HG03159 (cell line): ENCODE data around the gene EPYC.

Experiments
- ATAC-seq: cut with Tn5 transposase; IDR thresholded peaks from one replicate; pipeline ENCODE4 v1.9.1; 2021; ENCODE audit warnings: mild to moderate bottlenecking, moderate library complexity; ENCODE audit not compliant: unreplicated experiment

The EPYC gene, protein sequence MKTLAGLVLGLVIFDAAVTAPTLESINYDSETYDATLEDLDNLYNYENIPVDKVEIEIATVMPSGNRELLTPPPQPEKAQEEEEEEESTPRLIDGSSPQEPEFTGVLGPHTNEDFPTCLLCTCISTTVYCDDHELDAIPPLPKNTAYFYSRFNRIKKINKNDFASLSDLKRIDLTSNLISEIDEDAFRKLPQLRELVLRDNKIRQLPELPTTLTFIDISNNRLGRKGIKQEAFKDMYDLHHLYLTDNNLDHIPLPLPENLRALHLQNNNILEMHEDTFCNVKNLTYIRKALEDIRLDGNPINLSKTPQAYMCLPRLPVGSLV

DNA sequence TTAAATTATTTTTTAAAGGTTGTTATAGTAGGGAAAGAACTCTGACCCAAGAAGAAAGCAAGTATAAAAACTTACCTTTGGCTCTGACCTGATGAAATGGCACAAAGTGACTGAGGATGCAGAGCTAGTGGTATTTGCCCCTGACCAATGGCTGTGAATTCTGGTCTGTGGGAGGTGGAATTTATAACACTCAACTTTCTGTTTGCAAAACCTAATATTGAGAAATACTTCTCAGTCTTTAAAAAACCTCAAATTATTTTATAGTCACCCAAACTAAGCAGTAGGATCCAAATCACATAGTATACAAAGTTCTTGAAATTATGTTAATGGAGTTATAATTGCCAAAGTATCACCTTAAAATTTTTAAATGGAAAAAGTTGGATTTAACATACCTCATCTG is at the start of gene EPYC:
Gene EPYC, minus strand, starts transcription at position 101 of the 400 bp plus-strand sequence. CDS start 2,407 bp downstream, outside the sequence.
- no peak for ATAC-seq

DNA sequence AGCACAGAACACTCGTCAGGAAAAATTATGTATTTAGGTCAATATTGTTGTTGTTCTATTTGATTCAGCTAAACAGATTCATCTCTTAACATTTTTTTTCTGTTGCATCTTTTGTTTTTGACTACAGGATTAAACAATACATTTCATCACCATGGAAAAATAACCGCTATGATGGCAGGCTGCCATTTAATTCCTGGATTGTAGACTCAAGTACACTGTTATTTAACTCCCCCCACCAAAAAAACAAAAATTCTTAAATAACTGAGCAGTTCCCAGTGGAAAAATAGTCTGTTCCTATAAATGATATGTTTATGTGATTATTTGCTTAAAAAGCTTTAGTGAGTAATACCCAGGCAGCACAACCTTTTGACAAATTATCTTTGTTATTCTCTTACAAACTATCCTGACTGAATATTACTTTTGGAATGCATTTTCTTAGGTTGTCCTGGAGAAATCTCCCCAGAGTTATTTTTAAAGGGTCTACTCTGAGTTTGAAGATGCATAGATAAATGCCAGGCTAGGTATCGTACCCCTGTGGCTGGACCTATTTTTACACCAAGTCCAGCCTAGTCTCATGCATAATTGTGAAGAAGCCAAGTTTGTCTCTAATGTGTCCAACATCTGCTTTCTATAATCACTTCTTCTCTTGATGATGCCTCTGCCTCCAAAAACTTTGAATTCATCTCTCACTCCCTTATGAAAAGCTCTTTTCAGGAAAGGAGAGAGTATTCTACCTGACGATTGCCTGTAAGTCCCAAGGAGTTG is 49.4 kb upstream of the EPYC start:
- ATAC-seq, result no peak

DNA sequence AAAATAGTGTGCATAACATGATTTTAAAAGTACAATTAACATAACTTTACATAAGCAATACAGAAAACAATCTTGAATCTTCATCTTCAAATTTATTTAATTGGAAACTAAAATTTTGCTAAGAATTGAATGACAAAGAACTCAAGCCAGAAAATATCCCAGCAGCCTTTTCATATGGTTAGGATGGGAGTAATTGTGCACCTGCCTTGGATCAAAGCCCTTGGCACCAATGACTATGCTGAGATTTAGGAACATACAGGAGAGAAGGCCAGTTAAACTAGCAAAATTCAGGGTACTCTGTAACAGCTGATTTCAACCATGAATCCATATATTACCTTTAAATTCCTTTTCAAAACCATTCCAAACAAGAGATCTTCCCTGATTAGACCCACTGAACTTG is 47.3 kb upstream of the EPYC start:
- no peak for ATAC-seq

DNA sequence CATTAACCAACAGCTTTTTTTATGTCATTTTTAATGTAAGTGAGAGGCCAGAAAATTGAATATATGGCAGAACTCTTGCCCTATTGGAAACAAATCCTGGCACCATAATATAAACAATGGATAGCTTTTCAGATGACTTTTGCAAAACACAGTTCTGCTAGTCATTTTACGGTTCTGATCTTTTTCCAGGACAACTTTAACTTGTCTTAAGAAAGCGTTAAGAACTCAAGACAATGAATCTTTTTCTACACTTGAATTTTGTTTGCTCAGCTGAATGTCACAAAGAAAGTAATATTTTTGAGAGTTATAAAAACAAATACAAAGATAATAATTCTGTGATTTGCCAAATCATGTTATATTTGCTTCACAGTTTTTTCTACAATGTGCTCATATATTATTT is 39.8 kb upstream of the EPYC start:
- no peak for ATAC-seq

DNA sequence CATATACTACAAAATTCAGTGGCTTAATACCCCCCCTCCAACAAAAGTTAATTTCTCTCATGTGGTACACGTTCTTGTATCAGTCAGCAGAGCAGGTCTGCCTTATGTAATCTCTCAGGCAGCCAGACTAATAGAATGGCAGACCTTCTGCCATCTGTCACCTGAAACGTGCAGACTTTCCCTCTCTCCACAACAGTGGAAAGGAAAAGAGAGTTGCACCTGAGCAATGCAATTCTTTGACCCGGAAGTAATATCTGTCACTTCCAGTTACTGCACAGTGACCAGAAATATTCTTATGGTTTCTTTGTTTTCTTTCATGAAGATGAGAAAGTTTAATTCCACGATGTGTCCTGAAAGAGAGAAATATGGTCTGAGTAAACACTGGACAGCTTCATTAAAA is 38.6 kb upstream of the EPYC start:
- ATAC-seq, result no peak

DNA sequence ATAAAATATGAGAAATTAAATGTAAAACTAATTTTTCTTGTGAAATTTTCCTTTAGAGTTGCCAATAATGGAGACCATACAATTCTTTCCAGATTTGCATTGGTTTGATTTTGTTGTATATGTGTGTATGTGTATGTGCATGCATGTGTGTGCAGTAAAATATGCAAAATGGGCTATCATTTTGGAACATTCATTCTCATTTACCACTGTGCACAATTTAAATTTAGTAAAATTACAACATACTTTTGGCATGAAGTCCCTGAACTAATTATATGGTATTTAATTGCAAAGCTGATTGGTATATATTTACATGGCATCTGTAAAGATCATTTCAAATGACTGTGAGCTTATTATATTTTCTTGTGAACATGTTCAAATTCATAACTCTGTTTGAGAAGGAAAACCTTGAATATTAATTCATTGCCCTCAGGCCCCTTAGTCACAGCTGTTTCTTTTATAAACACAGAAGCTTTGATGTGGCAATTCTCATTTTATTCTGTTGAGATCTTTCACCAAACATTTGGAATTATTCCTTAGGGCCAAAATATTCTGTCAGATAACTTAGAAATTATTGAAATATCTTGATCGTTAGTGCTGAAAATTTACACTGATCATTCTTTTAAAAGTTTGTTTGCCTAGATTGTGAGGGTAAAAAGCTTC is 35.5 kb upstream of the EPYC start:
- no peak for ATAC-seq

DNA sequence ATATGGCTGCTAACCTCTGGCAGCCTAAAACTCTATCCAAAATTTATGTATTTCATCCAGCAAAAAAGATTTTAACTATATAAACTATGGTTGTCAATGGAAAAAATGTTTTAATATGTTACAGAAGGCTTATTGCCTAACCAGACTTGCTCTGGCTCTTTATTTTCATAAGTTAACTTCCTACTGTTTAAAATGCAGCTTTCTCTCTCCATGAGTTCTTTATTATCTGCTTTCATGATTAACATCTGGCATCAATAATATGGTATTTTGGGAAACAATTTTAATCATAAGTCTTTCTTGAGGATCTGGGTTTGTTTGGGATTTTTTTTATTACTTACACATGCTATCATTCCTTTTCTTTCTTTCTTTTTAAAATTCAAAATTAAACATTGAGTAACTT is 32.5 kb upstream of the EPYC start:
- no peak for ATAC-seq

DNA sequence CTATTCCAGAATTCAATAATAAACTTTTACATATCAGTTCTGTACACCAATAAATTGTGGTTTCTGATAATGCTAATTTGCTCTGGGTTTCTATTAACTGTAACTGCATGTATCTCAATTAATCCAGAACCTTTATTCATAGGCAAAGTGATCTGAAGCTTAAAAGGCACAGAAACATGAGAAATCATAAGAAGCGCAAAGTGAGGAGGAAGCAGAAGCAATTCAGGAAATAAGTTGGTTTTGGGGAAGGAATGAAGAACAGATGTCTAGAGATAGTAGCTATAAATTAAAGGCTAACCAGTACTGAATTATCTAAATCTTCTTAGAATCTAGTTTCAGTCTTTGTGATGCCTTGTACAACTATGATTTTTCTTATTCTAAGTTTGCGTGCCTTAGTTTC is 28.5 kb upstream of the EPYC start:
- ATAC-seq, result no peak

DNA sequence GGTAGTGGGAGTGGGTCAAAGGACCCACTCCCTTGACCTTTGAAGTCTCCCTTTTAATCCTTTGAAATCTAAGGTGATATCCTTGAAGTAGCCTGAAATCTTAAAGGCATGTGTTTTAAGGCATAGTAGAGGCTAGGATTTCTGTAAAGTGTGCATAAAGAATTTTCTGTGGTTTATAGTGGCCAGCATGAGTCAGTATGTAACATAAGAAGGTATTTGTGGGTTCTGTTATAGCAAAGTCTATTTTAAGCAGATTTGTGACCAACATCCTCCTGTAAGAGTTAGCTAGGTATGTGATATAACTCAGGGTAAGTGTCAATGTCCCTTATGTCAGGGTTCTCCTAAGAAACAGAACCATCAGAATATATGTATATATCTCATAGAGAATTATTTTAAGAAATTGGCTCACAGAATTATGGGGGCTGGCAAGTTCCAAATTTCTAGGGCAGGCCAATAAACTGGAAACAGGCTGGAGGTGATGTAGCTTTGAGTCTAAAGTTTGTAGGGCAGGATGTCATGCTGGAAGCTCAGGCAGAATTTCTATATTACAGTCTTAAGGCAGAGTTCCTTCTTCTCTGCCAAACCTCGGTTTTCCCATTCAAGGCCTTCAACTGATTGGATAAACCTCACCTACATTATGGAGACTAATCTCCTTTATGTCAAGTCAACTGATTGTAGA is 18.7 kb upstream of the EPYC start:
- ATAC-seq, result peak; percentile 72

DNA sequence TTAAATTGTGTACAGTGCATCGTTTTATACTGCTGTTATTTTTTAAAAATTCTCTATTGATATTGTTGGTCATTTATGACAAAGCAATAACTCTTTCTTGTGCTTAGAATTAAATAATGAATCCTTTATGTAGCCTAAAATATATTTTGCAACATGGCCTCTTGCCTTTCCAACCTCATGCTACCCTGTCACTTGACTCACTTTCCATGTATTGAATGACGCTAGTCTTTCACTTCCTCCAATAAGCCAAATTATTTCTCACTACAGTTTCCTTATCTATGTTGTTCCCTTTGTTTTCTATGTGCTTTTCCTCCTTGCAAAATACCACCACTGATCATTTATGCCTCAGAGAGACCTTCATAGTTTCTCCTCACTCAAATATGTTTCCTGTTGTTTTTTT is 16.3 kb upstream of the EPYC start:
- ATAC-seq, result no peak

DNA sequence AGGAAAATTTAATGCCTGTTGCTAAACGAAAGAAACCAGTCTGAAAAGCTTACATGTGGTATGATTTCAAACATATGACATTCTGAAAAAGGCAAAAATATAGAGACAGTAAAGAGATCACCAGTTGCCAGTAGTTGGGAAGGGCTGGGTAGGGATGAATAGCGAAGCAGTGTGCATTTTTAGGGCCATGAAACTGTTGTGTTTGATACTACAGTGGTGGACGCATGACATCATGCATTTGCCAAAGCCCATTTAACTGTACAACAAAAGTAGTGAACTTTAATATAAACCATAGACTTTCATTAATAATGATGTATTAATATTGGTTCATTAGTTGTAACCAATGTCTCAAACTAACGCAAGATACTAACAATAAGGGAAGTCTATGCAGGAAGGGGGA is 14.7 kb upstream of the EPYC start:
- ATAC-seq, result no peak

DNA sequence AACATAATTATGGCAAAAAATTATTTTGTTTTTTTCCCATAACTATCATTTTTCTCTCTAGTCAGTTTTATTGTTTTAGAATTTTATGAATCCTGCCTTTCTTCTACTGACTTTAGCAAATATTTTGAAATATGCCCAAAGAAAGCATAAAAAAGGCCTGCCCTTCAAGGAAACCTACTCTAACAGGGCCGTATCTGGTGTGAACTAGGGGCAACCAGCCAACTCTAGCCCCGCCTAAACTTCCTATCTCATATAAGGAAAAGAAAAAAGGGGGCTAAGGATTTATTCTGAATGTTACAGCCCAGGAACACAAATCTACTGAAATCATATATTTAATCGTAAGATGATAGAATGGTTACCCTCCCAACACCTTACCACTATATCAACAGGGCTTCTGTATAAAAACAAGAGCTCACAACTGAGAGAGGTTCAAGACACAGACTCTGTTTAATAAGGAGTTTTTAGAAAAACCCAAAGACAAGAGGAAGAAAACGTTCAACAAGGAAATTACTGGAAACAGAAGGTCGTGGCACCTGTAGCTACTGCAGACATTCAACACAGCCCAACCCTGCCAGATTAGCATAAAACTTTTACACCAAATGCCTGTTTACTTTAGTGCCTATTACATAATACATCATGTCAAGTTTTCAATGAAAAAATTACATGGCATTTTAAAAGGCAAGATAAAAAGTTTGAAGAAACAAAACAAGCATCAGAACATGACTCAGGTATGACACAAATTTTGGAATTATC is 12.9 kb upstream of the EPYC start:
- ATAC-seq, result no peak

DNA sequence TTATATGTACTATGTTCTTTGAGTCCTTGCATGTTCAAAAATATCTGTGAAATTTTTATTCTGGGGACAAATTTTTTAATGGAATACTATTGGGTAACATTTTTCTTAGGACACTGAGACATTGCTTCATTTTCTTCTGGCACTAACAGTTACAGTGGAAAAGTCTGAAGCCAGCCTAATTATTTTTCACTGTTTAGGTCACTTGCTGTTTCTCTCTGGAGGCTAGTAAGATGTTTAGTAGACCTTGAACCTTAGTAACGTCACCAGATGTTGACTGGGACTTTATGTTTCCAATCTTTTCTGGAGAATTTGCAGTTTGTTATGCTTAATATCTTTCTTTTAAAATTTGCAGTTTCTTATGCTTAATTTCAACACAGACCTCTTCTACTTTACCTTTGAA is 12.3 kb upstream of the EPYC start:
- no peak for ATAC-seq

DNA sequence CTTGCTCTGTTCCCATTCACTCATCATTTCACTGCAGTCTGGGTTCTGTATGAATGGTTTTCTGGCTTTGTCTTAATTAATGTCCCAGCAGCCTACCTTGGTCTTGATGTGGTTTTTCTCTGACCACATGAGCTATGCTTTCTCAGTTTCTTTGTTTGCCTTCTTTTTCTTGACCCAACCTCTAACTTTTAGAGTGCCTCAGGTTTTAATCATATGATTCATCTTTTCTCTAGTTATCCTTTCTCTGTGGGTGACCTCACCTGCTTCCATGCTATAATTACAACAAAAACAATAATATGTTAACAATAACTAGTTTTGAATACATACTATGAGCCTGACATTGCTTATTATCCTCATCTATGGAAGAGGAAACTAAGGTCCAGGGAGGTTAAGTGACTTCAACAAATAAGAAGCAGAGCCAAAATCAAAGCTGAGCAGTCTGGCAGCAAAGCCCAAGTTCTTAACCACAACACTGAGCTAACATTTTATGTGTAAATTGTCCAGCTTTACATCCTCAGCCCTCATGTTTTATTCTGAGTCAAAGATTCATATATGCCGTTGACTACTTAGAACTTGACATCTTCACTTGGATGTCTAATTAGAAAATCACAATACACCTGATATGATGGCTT is 4.7 kb upstream of the EPYC start:
- peak; percentile 79 for ATAC-seq

DNA sequence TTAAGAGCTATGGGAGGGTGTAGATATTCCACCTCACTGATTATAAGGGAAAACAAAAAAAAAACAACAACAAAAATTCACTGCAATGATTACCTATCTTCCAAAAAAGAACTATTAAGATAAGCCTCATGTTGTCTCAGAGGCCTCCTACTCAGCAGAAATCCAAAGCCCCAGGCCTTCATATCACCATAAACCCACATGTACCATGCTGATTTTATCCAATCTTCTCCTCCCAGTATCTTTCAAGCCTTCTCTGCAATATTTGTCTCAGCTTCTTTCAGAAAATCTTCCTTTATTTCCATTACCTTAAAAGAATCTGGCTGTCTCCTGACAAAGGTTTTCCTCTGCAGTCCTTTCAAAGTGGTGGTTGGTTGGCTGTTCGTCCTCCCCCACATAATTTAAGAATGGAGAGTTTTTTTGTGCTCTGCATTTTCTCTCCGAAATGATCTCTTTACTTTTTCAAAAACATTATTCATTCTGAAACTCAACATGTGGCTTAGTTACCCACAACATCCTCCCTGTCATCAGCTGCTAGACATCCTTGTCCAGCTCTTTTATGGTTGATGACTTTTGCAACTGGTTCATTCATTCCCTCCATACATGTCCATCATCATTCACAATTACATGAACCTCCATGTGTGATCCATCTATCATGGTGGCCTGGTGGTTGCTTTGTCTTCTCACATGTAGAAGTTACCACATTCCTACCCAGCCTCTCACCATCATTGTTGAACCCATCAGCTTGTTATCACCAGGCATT is 2.9 kb upstream of the EPYC start:
- ATAC-seq, result peak; percentile 81

DNA sequence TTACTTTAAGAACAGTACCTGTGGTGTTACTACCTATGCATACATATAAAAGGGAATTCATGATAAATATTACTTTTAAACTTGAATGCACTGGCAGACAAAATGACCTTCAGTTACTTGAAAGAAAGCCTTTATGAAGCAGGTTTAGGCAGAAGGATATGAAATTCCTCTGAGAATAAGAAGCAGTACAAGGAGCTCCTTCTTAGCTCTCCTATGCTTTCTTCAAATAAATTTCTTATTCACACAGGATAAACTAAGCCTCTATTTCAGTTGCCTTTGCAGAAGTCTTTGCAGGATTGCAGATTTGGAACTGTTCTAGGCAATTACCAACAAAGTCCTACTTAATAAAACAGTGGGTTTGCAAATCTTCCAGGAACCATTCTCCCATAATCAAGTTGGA is 1.0 kb downstream of the EPYC start:
- ATAC-seq, result no peak

DNA sequence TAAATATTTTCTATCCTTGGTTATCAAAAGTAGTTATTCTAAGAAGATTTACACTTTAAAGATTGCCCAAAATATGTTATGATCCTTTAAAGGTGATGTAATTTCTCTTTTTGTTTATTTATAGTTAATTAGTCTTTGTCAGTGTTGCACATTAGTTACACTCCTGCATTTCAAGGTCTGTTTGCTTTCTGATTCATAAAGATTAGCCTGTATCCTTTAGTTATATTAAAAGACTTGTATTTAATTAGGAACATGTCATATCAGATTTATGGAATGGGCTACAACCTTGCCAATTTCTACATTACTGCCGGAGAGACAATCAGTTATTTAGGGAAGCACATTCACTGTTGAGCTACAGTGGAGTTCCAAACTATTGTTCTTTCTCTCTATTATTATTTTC is 3.5 kb downstream of the EPYC start:
- no peak for ATAC-seq

DNA sequence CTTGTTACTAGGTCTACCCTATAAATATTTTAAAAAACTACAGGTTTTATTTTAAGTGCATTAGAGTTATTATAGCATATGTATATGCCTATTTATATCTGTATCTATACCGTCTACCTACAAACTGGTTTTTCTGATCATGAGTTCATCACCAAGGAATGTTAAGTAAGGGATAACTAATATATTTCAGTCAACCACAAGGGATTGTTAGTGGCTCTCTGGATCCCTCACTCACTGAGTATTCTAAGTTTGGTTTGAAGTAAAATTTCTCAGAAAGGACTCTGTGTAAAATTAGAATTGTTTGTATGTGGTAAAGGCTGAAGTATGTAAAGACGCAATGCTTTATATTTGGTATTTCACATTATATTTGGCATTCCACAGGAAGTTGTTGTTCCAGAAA is 4.8 kb downstream of the EPYC start:
- ATAC-seq, result no peak

DNA sequence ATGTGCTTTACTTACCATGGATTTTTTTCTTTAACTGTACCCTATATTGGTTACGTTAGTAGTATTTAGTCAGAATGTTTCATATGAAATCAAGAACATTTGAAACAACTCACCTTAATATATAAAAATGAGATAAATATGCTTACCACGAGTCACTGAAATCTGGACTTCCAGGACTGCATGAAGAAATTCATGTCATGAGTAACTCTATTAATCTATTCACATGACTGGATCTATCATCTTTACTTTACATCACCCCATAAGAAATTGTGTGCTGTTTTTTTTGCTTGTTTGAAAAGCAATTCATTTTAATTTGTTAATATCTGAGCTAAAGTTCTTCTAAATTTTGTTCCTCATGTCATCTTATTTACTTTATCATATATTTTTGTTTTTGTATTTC is 5.2 kb downstream of the EPYC start:
- no peak for ATAC-seq

DNA sequence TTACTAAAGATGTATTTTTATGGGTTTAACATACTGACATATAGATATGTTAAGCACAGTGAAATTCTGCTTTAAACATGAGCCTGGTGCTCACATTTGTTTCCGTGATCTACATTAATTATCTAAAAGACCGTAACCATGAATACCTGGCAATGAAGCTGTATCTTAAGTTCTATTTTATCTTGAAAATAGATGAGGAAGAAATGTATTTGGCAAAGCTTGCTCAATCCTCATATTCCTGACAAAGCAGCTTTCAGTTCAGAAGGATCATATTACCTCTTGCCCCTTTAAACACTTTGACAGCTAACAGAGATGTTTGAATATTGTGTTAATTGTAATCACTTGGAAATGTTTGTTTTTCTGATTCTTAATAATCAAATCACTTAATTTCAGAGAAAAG is 9.8 kb downstream of the EPYC start:
- ATAC-seq, result no peak
